ENCODE measurements around the gene TMEM184C.

- no peak for TF ChIP-seq POLR2A (IDR thresholded peaks at IDR 0.05)
- no peak for TF ChIP-seq CTCF (IDR thresholded peaks at IDR 0.05 in 4 of 5, conservative IDR thresholded peaks at IDR 0.05 in 1 of 5)
These were observed 74.6 kb downstream of the TMEM184C start for GRCh38 chr4:147691820-147692219.

All from gastrocnemius medialis (tissue), 4 donors.